Measurements from ENCODE around the gene C3orf20. TPM values are rescaled to one million over a fixed set of nuclear protein-coding genes. Genes with fewer than 3 reads are reported as not detected.

Gene C3orf20
- polyA plus RNA-seq, 1 donor from 2014 or later = not detected

- Histone ChIP-seq H4K20me1 (ENCODE audit: insufficient read depth) (no peaks in the 10 kb centered on the region), H3K27me3 (ENCODE audit: insufficient read depth, low read depth, low read length) (no peaks in the 10 kb centered on the region), H3K4me3 (ENCODE audit: low read length) (no peak overlapping the region), H3F3A (ENCODE audit: insufficient read depth, low read length, poor library complexity, severe bottlenecking) (no peaks in the 10 kb centered on the region), H3K9me3 (ENCODE audit: low read length) (peaks cover 11% of the 10 kb centered on the region), H3K9me2 (ENCODE audit: insufficient read depth, low read length) (no peaks in the 10 kb centered on the region), H3K27ac (ENCODE audit: low read length) (no peak overlapping the region), H3K9ac (ENCODE audit: low read length) (no peak overlapping the region), H3K36me3 (ENCODE audit: insufficient read depth, low read length) (no peaks in the 10 kb centered on the region), H2AFZ (ENCODE audit: low read depth, low read length) (no peak overlapping the region), H3K4me2 (ENCODE audit: low read length) (no peak overlapping the region), H3K79me2 (replicated peaks; ENCODE audit: insufficient read depth, low read length) (no peaks in the 10 kb centered on the region)
- TF ChIP-seq POLR2AphosphoS5 (IDR thresholded peaks at IDR 0.05) (no peak), TAF1 (IDR thresholded peaks at IDR 0.05; ENCODE audit: low read depth) (no peak), SMC3 (conservative IDR thresholded peaks at IDR 0.05; ENCODE audit: poor library complexity) (no peak), REST (IDR thresholded peaks at IDR 0.05; ENCODE audit: borderline replicate concordance) (no peak), RAD21 (conservative IDR thresholded peaks at IDR 0.05) (no peak), MXI1 (conservative IDR thresholded peaks at IDR 0.05; ENCODE audit: poor library complexity, severe bottlenecking) (no peak), EP300 (conservative IDR thresholded peaks at IDR 0.05; ENCODE audit: poor library complexity, severe bottlenecking) (no peak), EZH2 (IDR thresholded peaks at IDR 0.05; ENCODE audit: borderline replicate concordance, insufficient read depth, low read length, poor library complexity, severe bottlenecking) (no peak), CTCF (IDR thresholded peaks at IDR 0.05; ENCODE audit: poor library complexity, severe bottlenecking) (no peak)
These were observed 126.1 kb downstream of the C3orf20 start for GRCh38 chr3:14801031-14801430.

GRCh38 chr3:14801668-14802380 lies 126.9 kb downstream of the C3orf20 start:
- no peaks in the 10 kb centered on the region for H3K36me3 ChIP-seq (ENCODE audit: insufficient read depth, low read length)
- TF ChIP-seq RAD21 (conservative IDR thresholded peaks at IDR 0.05) = no peak
- TF ChIP-seq TAF1 (IDR thresholded peaks at IDR 0.05; ENCODE audit: low read depth) = no peak
- TF ChIP-seq CTCF (IDR thresholded peaks at IDR 0.05; ENCODE audit: poor library complexity, severe bottlenecking) = no peak
- no peak for TF ChIP-seq SMC3 (conservative IDR thresholded peaks at IDR 0.05; ENCODE audit: poor library complexity)
- TF ChIP-seq EZH2 (IDR thresholded peaks at IDR 0.05; ENCODE audit: borderline replicate concordance, insufficient read depth, low read length, poor library complexity, severe bottlenecking) = no peak
- no peak for TF ChIP-seq POLR2AphosphoS5 (IDR thresholded peaks at IDR 0.05)
- no peak for TF ChIP-seq REST (IDR thresholded peaks at IDR 0.05; ENCODE audit: borderline replicate concordance)
- TF ChIP-seq EP300 (conservative IDR thresholded peaks at IDR 0.05; ENCODE audit: poor library complexity, severe bottlenecking) = no peak
- no peaks in the 10 kb centered on the region for H3K79me2 ChIP-seq (replicated peaks; ENCODE audit: insufficient read depth, low read length)
- H2AFZ ChIP-seq (ENCODE audit: low read depth, low read length) = no peak overlapping the region
- H3K9ac ChIP-seq (ENCODE audit: low read length) = no peak overlapping the region
- H3K27ac ChIP-seq (ENCODE audit: low read length) = no peak overlapping the region
- no peaks in the 10 kb centered on the region for H3F3A ChIP-seq (ENCODE audit: insufficient read depth, low read length, poor library complexity, severe bottlenecking)
- H3K9me3 ChIP-seq (ENCODE audit: low read length) = peaks cover 11% of the 10 kb centered on the region
- H4K20me1 ChIP-seq (ENCODE audit: insufficient read depth) = no peaks in the 10 kb centered on the region
- no peak overlapping the region for H3K4me3 ChIP-seq (ENCODE audit: low read length)
- no peaks in the 10 kb centered on the region for H3K27me3 ChIP-seq (ENCODE audit: insufficient read depth, low read depth, low read length)
- H3K4me2 ChIP-seq (ENCODE audit: low read length) = no peak overlapping the region
- H3K9me2 ChIP-seq (ENCODE audit: insufficient read depth, low read length) = no peaks in the 10 kb centered on the region

Data from neural cell (in vitro differentiated cells).